Esophagus (tissue), 2 donors: ENCODE measurements around the gene TUBD1. TPM values are rescaled to one million over a fixed set of nuclear protein-coding genes. Genes with fewer than 3 reads are reported as not detected.

Experiments
- H3K27ac ChIP-seq, 2 donors: one replicate each; pipeline ENCODE4 v1.5.1; 2013; ENCODE audit warnings: low read depth in 2 of 2, mild to moderate bottlenecking in 2 of 2, inconsistent platforms in 1 of 2, low read length in 1 of 2, moderate library complexity in 1 of 2
- H3K27me3 ChIP-seq, 2 donors: one replicate each; pipeline ENCODE4 v1.6.1; 2013; ENCODE audit warnings: low read length in 2 of 2, control low read depth in 1 of 2, mild to moderate bottlenecking in 1 of 2; ENCODE audit not compliant: insufficient read depth in 2 of 2, control insufficient read depth in 1 of 2
- H3K36me3 ChIP-seq, 2 donors: one replicate each; pipeline ENCODE4 v1.6.1; 2013; ENCODE audit warnings: low read length in 1 of 2; ENCODE audit not compliant: control insufficient read depth in 2 of 2, insufficient read depth in 2 of 2
- H3K4me1 ChIP-seq, 2 donors: one replicate each; pipeline ENCODE4 v1.6.1; 2013; ENCODE audit warnings: low read length in 1 of 2; ENCODE audit not compliant: control insufficient read depth in 2 of 2, insufficient read depth in 2 of 2
- H3K4me3 ChIP-seq, 2 donors: one replicate each; pipeline ENCODE4 v1.5.1; 2013; ENCODE audit warnings: low read length in 2 of 2, mild to moderate bottlenecking in 2 of 2, low read depth in 1 of 2, moderate library complexity in 1 of 2
- H3K9me3 ChIP-seq, 2 donors: one replicate each; pipeline ENCODE4 v1.6.1; 2013; ENCODE audit warnings: mild to moderate bottlenecking in 2 of 2, low read depth in 1 of 2, low read length in 1 of 2, moderate library complexity in 1 of 2; ENCODE audit not compliant: control insufficient read depth in 2 of 2, insufficient read depth in 1 of 2
- WGBS, 2 donors: extraction: QIAGEN DNeasy Blood & Tissue Kit; methylation state at CpG; one replicate each; pipeline ENCODE4 v1.1.7; 2013; 5-methylcytosine and 5-hydroxymethylcytosine counted together
- polyA plus RNA-seq, 2 donors: library from polyadenylated mRNA; stranded (reverse); fragments of 200-250 nt; gene quantifications; one replicate each; pipeline ENCODE4 v1.2.3, GENCODE V29; 2013
- donor health status: healthy with polysubstance abuse.
- donor health status: Bipolar disorder and iron deficiency.

TUBD1 gene
- polyA plus RNA-seq, 2 donors: 7.1 to 8.4 TPM

DNA sequence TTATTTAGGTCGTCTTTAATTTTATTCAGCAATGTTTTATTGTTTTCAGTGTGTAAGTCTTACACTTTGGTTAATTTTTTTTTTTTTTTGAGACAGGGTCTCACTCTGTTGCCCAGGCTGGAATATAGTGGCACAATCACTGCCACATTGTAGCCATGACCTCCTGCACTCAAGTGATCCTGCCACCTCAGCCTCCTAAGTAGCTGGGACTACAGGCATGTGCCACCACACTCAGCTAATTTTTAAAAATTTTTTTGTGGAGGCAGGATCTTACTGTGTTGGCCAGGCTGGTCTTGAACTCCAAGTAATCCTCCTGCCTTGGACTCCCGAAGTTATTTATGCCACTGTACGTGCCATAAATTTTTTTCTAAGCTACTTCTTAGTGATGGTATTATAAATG, 14.7 kb upstream of the TUBD1 start:
- WGBS, 2 donors: 91 to 94% methylated on average over 3 of the region's 3 CpGs
- no peaks in the 10 kb centered on the region for H3K4me1 ChIP-seq

DNA sequence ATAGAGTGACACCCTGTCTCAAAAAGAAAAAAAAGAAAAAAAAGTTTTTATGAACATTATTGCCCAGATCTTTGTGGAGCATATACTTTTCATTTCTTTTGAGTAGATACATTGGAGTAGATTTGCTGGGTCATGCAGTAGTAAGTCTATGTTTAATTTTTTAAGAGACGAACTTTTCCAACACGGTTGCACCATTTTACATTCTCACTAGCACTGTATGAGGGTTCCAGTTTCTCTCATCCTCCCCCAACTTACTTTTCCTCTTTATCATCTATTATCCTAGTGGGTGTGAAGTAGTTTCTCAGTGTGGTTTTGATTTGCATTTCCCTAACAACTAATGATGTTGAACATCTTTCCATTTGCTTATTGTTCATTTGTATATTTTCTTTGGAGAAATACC, 10.7 kb upstream of the TUBD1 start:
- Histone ChIP-seq H3K27me3 (no peaks in the 10 kb centered on the region), H3K9me3 (no peaks in the 10 kb centered on the region), H3K4me1 (no peaks in the 10 kb centered on the region), H3K36me3 (no peaks in the 10 kb centered on the region), H3K27ac (no peak overlapping the region), H3K4me3 (no peak overlapping the region)
- 81 to 82% methylated on average over 2 of the region's 2 CpGs for WGBS, 2 donors

More for the DNA sequence above, 14.7 kb upstream of the TUBD1 start:
- no peak overlapping the region for H3K4me3 ChIP-seq
- no peaks in the 10 kb centered on the region for H3K36me3 ChIP-seq
- H3K27ac ChIP-seq: no peak overlapping the region
- H3K27me3 ChIP-seq: no peaks in the 10 kb centered on the region
- no peaks in the 10 kb centered on the region for H3K9me3 ChIP-seq

- Histone ChIP-seq H3K36me3 (no peaks in the 10 kb centered on the region), H3K27ac (no peak overlapping the region), H3K9me3 (no peaks in the 10 kb centered on the region), H3K4me1 (no peaks in the 10 kb centered on the region), H3K4me3 (no peak overlapping the region), H3K27me3 (no peaks in the 10 kb centered on the region)
- WGBS, 2 donors: 95 to 97% methylated on average over 8 of the region's 8 CpGs
Observed at GRCh38 chr17:59901604-59902003, 8.9 kb upstream of the TUBD1 start.

DNA sequence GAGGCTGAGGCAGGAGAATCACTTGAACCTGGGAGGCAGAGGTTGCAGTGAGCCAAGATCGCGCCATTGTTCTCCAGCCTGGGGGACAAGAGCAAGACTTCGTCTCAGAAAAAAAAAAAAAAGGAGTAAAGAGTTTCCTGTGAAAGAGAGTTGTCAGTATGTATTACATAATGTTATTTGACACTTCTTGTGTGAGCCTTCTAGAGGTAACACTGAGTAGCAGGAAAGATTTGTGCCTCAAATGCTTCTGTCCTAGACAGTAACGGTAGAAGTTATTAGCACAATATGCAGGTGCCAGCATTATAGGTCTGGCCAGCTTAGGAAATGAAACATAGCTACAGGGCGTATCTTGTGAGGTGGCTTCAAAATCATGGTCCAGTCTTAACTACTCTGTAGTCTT, 6.4 kb upstream of the TUBD1 start:
- Histone ChIP-seq H3K4me1 (peaks cover 0 to 2% of the 10 kb centered on the region in 2 donors), H3K27me3 (no peaks in the 10 kb centered on the region), H3K36me3 (no peaks in the 10 kb centered on the region), H3K4me3 (no peak overlapping the region), H3K9me3 (no peaks in the 10 kb centered on the region), H3K27ac (no peak overlapping the region)
- WGBS, 2 donors: 81 to 86% methylated on average over 5 of the region's 5 CpGs

GRCh38 chr17:59897090-59897489, 4.3 kb upstream of the TUBD1 start:
- Histone ChIP-seq H3K36me3 (no peaks in the 10 kb centered on the region), H3K9me3 (no peaks in the 10 kb centered on the region), H3K27me3 (no peaks in the 10 kb centered on the region), H3K4me1 (peaks cover 0 to 2% of the 10 kb centered on the region in 2 donors), H3K27ac (no peak overlapping the region), H3K4me3 (no peak overlapping the region)
- 71 to 78% methylated on average over 4 of the region's 4 CpGs for WGBS, 2 donors

GRCh38 chr17:59893676-59894100, 945 bp upstream of the TUBD1 start:
- H3K36me3 ChIP-seq: no peaks in the 10 kb centered on the region
- peaks cover 0 to 4% of the 10 kb centered on the region in 2 donors for H3K4me1 ChIP-seq

DNA sequence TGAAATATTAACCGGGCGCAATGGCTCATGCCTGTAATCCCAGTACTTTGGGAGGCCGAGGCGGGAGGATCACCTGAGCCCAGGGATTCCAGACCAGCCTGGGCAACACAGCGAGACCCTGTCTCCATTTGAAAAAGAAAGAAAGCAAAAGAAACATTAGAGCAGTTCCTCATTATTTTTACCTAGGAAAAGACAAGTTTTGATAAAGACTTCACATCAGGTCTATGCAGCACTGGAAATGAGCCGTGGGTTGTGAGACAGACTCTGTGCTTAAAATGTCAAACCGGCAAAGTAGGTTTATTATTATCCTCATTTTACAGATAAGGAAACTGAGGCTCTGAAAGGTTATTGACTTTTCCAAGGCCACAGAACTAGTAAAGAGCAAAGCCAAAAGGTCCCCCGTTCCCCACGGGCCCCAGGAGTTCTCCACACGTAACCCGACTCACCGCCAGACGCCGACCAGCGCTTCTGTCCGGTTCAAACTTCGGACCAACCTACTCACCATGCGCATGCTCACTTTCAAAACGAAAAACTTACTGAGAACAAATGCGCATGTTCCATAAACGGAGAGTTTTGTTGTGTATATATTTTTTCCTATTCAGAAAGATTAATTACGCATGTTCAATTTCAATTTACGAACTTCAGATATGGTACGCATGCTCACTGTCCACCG, 356 bp downstream of the TUBD1 start:
- Histone ChIP-seq H3K9me3 (no peaks in the 10 kb centered on the region), H3K27ac (peak overlapping the region; percentile 87 to 90), H3K27me3 (no peaks in the 10 kb centered on the region), H3K36me3 (peaks cover 0 to 4% of the 10 kb centered on the region in 2 donors), H3K4me1 (peaks cover 0 to 4% of the 10 kb centered on the region in 2 donors), H3K4me3 (peak overlapping the region; percentile 70 to 91)
- WGBS, 2 donors: 5% methylated on average over 25 of the region's 25 CpGs

More at GRCh38 chr17:59893676-59894100, 945 bp upstream of the TUBD1 start:
- H3K9me3 ChIP-seq: no peaks in the 10 kb centered on the region
- H3K4me3 ChIP-seq: peak overlapping the region; percentile 90 to 91
- peak overlapping the region; percentile 84 to 92 for H3K27ac ChIP-seq
- H3K27me3 ChIP-seq: no peaks in the 10 kb centered on the region
- 0 to 1% methylated on average over 11 of the region's 11 CpGs for WGBS, 2 donors

DNA sequence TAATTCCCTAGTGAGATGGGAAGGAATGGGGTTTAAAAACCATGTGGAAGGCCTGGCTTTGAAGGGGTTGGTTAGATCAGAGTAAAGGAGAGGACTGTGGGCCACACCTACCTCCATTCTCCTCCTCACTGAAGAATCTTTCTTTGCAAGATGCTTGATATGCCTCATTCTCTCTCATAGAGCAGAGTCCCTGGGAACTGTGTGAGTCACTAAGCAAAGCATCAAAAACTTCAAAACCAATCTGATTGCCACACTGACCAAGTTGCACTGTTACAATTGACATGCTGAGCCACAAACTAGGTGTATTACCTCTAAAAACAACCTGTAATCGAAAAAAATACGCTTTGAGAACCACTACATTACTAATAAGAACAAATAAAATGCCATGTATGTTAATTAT, 2.0 kb downstream of the TUBD1 start:
- Histone ChIP-seq H3K4me3 (no peak overlapping the region), H3K9me3 (no peaks in the 10 kb centered on the region), H3K27ac (peak overlapping the region in 1 of 2 donors; percentile 3), H3K36me3 (peaks cover 0 to 4% of the 10 kb centered on the region in 2 donors), H3K4me1 (peaks cover 0 to 4% of the 10 kb centered on the region in 2 donors), H3K27me3 (no peaks in the 10 kb centered on the region)
- WGBS, 2 donors: 94 to 96% methylated on average over 2 of the region's 2 CpGs

- H3K4me1 ChIP-seq: peaks cover 0 to 2% of the 10 kb centered on the region in 2 donors
- no peak overlapping the region for H3K27ac ChIP-seq
- H3K27me3 ChIP-seq: no peaks in the 10 kb centered on the region
- H3K4me3 ChIP-seq: no peak overlapping the region
- no peaks in the 10 kb centered on the region for H3K9me3 ChIP-seq
- peaks cover 7 to 13% of the 10 kb centered on the region in 2 donors for H3K36me3 ChIP-seq
- WGBS, 2 donors: 95 to 97% methylated on average over 7 to 8 of the region's 8 CpGs
Observed at GRCh38 chr17:59888145-59888750, 4.5 kb downstream of the TUBD1 start.

DNA sequence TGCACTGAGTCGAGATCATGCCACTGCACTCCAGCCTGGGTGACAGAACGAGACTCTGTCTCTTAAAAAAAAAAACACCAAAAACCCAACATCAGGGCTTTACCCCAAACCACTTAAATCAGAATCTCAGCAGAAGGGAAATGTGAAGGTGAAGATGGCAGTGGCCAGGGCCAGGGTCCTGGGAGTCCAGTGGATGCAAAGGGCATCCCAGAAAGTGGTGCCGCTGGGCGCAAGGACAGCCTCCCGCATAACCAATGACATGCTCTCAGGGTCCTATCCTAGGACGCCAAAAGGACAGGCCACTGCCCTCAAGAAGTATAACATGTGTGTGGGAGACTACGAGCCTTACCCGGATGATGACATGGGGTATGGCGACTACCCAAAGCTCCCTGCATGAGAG, 7.9 kb downstream of the TUBD1 start:
- Histone ChIP-seq H3K4me1 (no peaks in the 10 kb centered on the region), H3K9me3 (no peaks in the 10 kb centered on the region), H3K27ac (no peak overlapping the region), H3K36me3 (peaks cover 7 to 13% of the 10 kb centered on the region in 2 donors), H3K4me3 (no peak overlapping the region), H3K27me3 (no peaks in the 10 kb centered on the region)
- WGBS, 2 donors: 97% methylated on average over 9 of the region's 9 CpGs
